ENCODE data around the gene LRRTM4.

DNA sequence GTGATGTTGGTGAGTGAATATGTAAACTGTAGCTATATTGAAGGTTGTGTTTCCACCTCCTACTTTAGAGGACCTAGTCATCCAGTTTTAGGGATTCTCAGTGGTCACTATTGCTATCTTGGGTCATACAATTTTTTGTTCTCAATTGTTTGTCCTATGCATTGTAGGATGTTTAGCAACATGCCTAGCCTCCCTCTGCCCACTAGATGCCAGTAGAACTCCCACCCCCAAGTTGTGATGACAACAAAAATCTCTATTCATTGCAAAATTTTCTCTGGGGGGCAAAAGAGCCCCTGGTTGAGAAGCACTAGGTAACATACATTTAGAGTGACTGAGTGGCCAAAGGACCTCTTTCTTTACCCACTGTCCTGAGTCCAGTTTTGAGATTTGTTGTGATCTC lies 87.3 kb downstream of the LRRTM4 start:
- TF ChIP-seq, protein P1, sequence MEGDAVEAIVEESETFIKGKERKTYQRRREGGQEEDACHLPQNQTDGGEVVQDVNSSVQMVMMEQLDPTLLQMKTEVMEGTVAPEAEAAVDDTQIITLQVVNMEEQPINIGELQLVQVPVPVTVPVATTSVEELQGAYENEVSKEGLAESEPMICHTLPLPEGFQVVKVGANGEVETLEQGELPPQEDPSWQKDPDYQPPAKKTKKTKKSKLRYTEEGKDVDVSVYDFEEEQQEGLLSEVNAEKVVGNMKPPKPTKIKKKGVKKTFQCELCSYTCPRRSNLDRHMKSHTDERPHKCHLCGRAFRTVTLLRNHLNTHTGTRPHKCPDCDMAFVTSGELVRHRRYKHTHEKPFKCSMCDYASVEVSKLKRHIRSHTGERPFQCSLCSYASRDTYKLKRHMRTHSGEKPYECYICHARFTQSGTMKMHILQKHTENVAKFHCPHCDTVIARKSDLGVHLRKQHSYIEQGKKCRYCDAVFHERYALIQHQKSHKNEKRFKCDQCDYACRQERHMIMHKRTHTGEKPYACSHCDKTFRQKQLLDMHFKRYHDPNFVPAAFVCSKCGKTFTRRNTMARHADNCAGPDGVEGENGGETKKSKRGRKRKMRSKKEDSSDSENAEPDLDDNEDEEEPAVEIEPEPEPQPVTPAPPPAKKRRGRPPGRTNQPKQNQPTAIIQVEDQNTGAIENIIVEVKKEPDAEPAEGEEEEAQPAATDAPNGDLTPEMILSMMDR (IDR thresholded peaks at IDR 0.05 in 4 of 5, conservative IDR thresholded peaks at IDR 0.05 in 1 of 5): no peak
- no peak for TF ChIP-seq POLR2A (IDR thresholded peaks at IDR 0.05)

Measured in gastrocnemius medialis (tissue), 4 donors.